ENCODE data around the gene LCN9.

Gene LCN9

DNA sequence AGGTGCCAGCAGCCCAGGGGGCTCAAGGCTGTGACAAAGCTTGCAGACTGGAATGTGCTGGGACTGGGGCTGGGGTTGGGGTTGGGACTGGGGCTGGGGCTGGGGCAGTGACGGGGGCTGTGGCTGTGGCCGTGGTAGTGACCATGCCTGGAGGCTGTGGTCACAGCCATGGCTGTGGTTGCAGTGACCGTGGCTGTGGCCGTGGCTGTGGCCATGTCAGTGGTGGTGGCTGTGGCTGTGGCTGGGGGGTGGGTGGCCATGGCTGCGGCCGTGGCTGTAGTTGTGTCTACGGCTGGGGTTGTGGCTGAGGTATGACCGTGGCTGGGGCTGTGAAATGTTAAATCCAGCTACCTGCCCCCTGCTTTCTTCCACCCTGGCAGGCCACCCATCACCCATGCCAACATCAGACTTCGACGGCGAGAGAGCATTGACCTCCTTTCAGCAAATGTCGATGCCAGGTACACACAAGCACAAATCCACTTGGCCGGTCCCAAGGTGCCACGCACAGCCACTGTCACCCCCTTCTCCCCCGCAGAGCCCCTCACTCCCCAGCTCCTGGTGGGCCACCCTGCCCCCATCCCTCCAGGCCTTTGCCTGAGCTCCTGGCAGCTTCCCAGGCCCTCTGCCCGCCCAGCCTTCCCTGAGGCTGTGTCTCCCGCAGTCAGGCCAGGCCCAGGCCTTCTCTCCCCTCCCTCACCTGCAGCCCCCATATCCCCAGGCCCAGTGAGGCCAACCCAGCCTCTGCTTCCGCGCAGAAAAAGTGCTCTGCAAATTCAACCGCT, 15.3 kb downstream of the LCN9 start:
- POLR2A ChIA-PET = no interaction called here
- DNase-seq (ENCODE audit: extremely low spot score) = no peak
- CTCF ChIA-PET = interaction anchor here (1.2 kb wide), 1 partner anchor 10 kb away, joined by 3 read pairs; no protein-coding TSS in a partner anchor
- TF ChIP-seq CTCF (IDR thresholded peaks at IDR 0.05; ENCODE audit: control extremely low read depth, extremely low read depth, low read depth, missing control alignments) = no peak

DNA sequence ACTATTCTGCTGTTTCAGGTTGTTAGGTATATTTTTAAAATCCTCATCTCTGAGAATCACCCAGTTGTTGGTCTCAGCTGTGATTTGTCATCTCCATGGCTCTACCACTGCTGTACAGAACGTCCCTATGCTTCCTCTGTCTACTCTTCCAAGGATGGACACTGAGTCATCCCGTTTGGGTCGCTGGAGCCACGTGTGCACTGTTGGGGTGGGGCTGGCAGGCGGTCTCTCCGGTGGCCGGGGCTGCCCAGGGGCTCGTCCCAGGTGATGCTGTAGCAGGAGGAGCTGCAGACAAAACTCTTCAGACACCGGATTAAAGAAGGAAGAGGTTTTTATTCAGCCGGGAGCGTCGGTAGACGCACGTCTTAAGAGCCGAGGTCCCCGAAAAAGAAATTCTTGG, 16.9 kb downstream of the LCN9 start:
- no peak for TF ChIP-seq CTCF (IDR thresholded peaks at IDR 0.05; ENCODE audit: control extremely low read depth, extremely low read depth, low read depth, missing control alignments)
- ChIA-PET CTCF (no interaction called here), POLR2A (no interaction called here)
- DNase-seq (ENCODE audit: extremely low spot score) = no peak

DNA sequence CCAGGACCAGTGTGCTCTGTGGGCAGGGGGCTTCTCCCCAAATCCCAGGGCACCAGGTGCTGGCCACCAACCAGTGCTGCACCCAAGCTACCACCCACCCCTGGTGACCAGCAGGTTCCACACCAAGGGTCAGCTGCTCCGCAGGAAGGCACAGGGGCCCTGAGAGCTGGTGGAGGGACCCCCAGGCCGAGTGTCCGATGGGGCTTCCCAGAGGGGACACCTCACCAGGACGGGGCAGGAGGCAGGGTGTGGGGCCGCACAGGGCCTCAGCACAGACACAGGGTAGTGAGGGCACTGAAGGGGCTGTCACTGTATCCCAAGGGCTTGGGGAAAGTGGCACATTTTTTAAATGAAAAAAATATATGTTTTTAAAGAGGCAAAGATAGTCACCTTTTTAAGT, 18.1 kb downstream of the LCN9 start:
- ChIA-PET POLR2A (no interaction called here), CTCF (no interaction called here)
- no peak for TF ChIP-seq CTCF (IDR thresholded peaks at IDR 0.05; ENCODE audit: control extremely low read depth, extremely low read depth, low read depth, missing control alignments)
- DNase-seq (ENCODE audit: extremely low spot score) = no peak

DNA sequence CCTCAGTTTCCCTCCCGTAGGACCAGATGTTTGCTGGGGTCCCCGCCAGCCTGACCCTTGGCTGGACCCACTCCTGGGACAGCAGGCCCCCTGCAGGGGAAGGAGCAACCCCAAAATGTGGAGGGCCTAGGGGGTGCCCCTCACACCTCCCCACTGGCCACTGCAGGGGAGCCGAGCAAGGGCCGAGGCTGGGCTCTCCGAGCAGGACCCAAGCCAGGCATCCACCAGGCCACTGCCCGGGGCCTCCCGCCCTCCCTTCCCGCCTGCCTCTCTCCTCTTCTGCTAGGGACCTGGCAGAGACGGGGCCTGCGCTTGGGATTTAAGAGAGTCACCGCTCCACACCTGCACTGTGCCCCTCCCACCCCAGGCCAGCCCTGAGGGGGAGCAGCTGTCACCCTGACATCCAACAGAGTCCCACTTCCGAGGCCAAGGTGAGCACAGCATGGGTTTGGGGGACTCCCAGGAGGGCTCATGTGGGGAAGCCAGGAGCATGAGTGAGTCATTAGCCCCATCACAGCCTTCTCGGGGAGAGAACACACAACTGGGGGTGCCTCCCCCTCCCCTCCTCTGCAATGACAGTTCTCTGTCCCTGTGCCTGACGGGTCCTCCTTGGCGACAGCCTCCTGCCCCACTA, 20.4 kb downstream of the LCN9 start:
- DNase-seq (ENCODE audit: extremely low spot score) = no peak
- ChIA-PET CTCF (no interaction called here), POLR2A (no interaction called here)
- TF ChIP-seq CTCF (IDR thresholded peaks at IDR 0.05; ENCODE audit: control extremely low read depth, extremely low read depth, low read depth, missing control alignments) = no peak

DNA sequence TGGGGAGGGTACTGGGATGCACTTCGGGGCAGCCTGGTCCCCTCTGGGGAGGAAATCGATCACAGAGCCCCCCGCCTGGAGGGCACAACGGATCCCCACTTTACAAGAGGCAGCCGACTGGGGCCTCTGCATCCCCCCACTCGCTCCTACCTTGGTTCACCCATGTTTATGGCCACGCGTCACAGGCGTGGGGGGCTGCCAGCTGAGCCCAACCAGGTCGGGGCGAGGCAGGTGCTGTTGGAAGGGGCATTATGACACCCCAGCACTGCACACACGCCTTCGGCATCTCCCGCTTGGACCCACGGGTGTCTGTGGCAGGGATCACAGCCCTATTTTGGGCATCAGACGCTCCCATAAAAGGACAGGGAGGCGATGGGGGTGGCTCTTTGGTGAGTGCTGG, 21.6 kb downstream of the LCN9 start:
- no peak for DNase-seq (ENCODE audit: extremely low spot score)
- POLR2A ChIA-PET = no interaction called here
- TF ChIP-seq CTCF (IDR thresholded peaks at IDR 0.05; ENCODE audit: control extremely low read depth, extremely low read depth, low read depth, missing control alignments) = no peak
- CTCF ChIA-PET = no interaction called here

DNA sequence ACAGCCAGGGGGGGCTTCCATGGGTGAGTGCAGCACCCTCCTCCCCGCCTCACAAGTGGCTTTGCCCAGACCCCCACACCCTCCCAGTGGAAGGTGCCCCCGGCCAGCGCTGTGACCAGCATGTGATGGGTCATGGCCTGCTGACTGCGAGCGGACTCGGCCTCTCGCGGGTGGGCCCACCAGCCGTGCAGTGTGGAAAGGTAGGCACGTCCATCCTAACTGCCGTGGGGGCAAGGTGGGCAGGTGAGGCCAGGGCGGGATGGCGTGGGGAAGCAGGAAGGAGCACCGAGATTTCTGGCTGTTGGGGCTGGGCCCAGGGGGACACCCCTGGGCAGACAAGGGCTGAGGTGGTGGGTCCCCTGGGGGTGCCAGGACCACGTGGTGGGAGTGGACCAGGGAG, 24.1 kb downstream of the LCN9 start:
- CTCF ChIA-PET = no interaction called here

More for the DNA sequence above, 24.1 kb downstream of the LCN9 start:
- DNase-seq (ENCODE audit: extremely low spot score) = no peak
- TF ChIP-seq CTCF (IDR thresholded peaks at IDR 0.05; ENCODE audit: control extremely low read depth, extremely low read depth, low read depth, missing control alignments) = no peak
- POLR2A ChIA-PET = no interaction called here
